ENCODE data around the gene KCMF1. TPM values are rescaled to one million over a fixed set of nuclear protein-coding genes. Genes with fewer than 3 reads are reported as not detected.

KCMF1 gene
- total and polyA plus RNA-seq, 10 of the 15 experiments (the other 5 are each of a cell fraction or from before 2014, with no cell fraction given): 8.4 to 124 (median 43.0) TPM

DNA sequence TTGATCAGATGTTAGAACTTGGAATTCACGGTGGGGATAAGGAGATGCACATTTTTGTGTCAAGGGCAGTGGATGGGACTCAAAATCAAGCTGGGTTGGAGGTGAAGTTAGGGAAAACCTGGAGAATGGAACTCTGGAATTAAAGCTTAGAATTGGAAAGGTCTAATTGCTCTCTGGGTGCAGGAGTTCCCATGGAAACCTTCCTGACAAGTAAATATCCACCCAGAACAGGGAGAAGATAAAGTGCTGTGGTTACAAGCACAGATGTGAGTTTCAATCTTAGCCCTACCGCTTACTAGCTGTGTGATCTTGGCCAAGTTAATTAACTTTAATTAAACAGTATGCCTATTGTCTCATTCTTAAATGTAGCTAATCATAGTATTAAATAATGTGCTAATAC, 90.9 kb downstream of the KCMF1 start:
- no TSS peak for BruUV-seq (replicated peaks)

More for the DNA sequence above, 90.9 kb downstream of the KCMF1 start:
- Histone ChIP-seq H3K4me1 (ENCODE audit: control insufficient read depth, insufficient read depth, low read length) (no peaks in the 10 kb centered on the region), H3K4me3 (no peak overlapping the region), H3K27me3 (replicated peaks in 1 of 2; ENCODE audit: control insufficient read depth in 2 of 2, insufficient read depth in 2 of 2, low read length in 1 of 2) (no peaks in the 10 kb centered on the region; a peak in 1 of 4 replicates), H3K79me2 (ENCODE audit: control insufficient read depth, insufficient read depth, low read length) (no peaks in the 10 kb centered on the region), H3K9ac (ENCODE audit: control insufficient read depth, insufficient read depth, low read length) (no peak overlapping the region), H3K27ac (ENCODE audit: control insufficient read depth, insufficient read depth) (no peak overlapping the region), H3K9me3 (replicated peaks; ENCODE audit: control insufficient read depth, insufficient read depth, low read length) (no peaks in the 10 kb centered on the region), H3K4me2 (ENCODE audit: control insufficient read depth, insufficient read depth) (no peak overlapping the region), H4K20me1 (ENCODE audit: control insufficient read depth, insufficient read depth) (no peaks in the 10 kb centered on the region), H2AFZ (ENCODE audit: control insufficient read depth, low read depth, low read length) (no peak overlapping the region), H3K36me3 (ENCODE audit: control insufficient read depth in 2 of 2, insufficient read depth in 2 of 2, low read length in 1 of 2) (no peaks in the 10 kb centered on the region)
- DNase-seq (ENCODE audit: low read depth, low spot score) (no peak), ATAC-seq (no peak), FAIRE-seq (no peak)
- ChIA-PET RAD21 (ENCODE audit: unreplicated experiment) (interaction anchor here (0.6 kb wide), 1 partner anchor 20 kb away, joined by 3 read pairs; no protein-coding TSS in a partner anchor), CTCF (interaction anchor here (0.6 to 1.9 kb wide), 3 partner anchors 136 to 235 kb away, joined by 3 to 7 read pairs (median 6); no protein-coding TSS in a partner anchor), POLR2A (no interaction called here), SMC1A (ENCODE audit: uncharacterized antibody, unreplicated experiment) (interaction anchor here (1.0 to 1.4 kb wide), 2 partner anchors 46 to 138 kb away, joined by 3 read pairs; no protein-coding TSS in a partner anchor)
- 90% methylated on average over 2 of the region's 2 CpGs for WGBS (ENCODE audit: insufficient coverage, insufficient replicate concordance, low lambda C conversion rate, missing lambda C conversion rate)
- intact Hi-C loops (cut with micrococcal nuclease; ENCODE audit: unreplicated experiment) (no loop called here), in situ Hi-C loops (cut with MboI) (no loop called here)
- TF ChIP-seq MYB (IDR thresholded peaks at IDR 0.05; ENCODE audit: borderline replicate concordance, low read depth, low read length) (no peak), RUNX3 (IDR thresholded peaks at IDR 0.05; ENCODE audit: low read length) (no peak), STAT3 (IDR thresholded peaks at IDR 0.05; ENCODE audit: low read depth, low read length) (no peak), TCF12 (IDR thresholded peaks at IDR 0.05; ENCODE audit: low read depth, low read length) (no peak), SMAD1 (IDR thresholded peaks at IDR 0.05; ENCODE audit: low read depth, partially characterized antibody) (no peak), SUPT20H (IDR thresholded peaks at IDR 0.05; ENCODE audit: borderline replicate concordance, control insufficient read depth, low read depth, low read length) (no peak), PAX5 (IDR thresholded peaks at IDR 0.05; ENCODE audit: borderline replicate concordance, low read depth, low read length) (no peak), SMAD5 (IDR thresholded peaks at IDR 0.05; ENCODE audit: low read depth) (no peak), CHD1 (IDR thresholded peaks at IDR 0.05; ENCODE audit: low read depth, low read length) (no peak), POLR2A (IDR thresholded peaks at IDR 0.05; ENCODE audit: low read depth, low read length) (no peak), HDAC2 (IDR thresholded peaks at IDR 0.05) (no peak), ZNF207 (IDR thresholded peaks at IDR 0.05; ENCODE audit: borderline replicate concordance) (no peak), MTA3 (IDR thresholded peaks at IDR 0.05; ENCODE audit: borderline replicate concordance, low read length) (no peak), RAD51 (IDR thresholded peaks at IDR 0.05) (no peak), HDGF (IDR thresholded peaks at IDR 0.05) (no peak), TBL1XR1 (IDR thresholded peaks at IDR 0.05; ENCODE audit: low read depth, low read length) (no peak)
- TF ChIP-seq, protein P1, sequence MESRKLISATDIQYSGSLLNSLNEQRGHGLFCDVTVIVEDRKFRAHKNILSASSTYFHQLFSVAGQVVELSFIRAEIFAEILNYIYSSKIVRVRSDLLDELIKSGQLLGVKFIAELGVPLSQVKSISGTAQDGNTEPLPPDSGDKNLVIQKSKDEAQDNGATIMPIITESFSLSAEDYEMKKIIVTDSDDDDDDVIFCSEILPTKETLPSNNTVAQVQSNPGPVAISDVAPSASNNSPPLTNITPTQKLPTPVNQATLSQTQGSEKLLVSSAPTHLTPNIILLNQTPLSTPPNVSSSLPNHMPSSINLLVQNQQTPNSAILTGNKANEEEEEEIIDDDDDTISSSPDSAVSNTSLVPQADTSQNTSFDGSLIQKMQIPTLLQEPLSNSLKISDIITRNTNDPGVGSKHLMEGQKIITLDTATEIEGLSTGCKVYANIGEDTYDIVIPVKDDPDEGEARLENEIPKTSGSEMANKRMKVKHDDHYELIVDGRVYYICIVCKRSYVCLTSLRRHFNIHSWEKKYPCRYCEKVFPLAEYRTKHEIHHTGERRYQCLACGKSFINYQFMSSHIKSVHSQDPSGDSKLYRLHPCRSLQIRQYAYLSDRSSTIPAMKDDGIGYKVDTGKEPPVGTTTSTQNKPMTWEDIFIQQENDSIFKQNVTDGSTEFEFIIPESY (IDR thresholded peaks at IDR 0.05): no peak
- TF ChIP-seq, protein P2, sequence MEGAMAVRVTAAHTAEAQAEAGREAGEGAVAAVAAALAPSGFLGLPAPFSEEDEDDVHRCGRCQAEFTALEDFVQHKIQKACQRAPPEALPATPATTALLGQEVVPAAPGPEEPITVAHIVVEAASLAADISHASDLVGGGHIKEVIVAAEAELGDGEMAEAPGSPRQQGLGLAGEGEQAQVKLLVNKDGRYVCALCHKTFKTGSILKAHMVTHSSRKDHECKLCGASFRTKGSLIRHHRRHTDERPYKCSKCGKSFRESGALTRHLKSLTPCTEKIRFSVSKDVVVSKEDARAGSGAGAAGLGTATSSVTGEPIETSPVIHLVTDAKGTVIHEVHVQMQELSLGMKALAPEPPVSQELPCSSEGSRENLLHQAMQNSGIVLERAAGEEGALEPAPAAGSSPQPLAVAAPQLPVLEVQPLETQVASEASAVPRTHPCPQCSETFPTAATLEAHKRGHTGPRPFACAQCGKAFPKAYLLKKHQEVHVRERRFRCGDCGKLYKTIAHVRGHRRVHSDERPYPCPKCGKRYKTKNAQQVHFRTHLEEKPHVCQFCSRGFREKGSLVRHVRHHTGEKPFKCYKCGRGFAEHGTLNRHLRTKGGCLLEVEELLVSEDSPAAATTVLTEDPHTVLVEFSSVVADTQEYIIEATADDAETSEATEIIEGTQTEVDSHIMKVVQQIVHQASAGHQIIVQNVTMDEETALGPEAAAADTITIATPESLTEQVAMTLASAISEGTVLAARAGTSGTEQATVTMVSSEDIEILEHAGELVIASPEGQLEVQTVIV (IDR thresholded peaks at IDR 0.05; ENCODE audit: borderline replicate concordance, partially characterized antibody): no peak
